Kidney (tissue), 14 donors: ENCODE measurements around the gene OR2W3. TPM values are rescaled to one million over a fixed set of nuclear protein-coding genes. Genes with fewer than 3 reads are reported as not detected.

Source experiments
- DNase-seq, 5 donors: peaks; one replicate each; pipeline ENCODE4 v3.0.0-alpha.2; 2013 to 2020
- FAIRE-seq: peaks from 2 replicates; lab custom pipeline; 2012; peaks lifted over from hg19 to GRCh38; lab: Jason Lieb, UNC
- H3K27ac ChIP-seq, 2 donors: one replicate each; pipeline ENCODE4 v1.7.0; 2013; ENCODE audit warnings: low read depth in 2 of 2, low read length in 2 of 2, inconsistent platforms in 1 of 2
- H3K27me3 ChIP-seq: one replicate; pipeline ENCODE4 v1.7.1; 2013; ENCODE audit warnings: low read length, inconsistent platforms; ENCODE audit not compliant: control insufficient read depth, insufficient read depth
- H3K36me3 ChIP-seq, 3 donors: one replicate each; pipeline versions ENCODE4 v1.7.0 to v1.7.1; 2013; ENCODE audit warnings: low read length in 3 of 3, control low read depth in 1 of 3, inconsistent platforms in 1 of 3; ENCODE audit not compliant: insufficient read depth in 3 of 3, control insufficient read depth in 2 of 3
- H3K4me1 ChIP-seq, 3 donors: one replicate each; pipeline versions ENCODE4 v1.7.0 to v1.7.1; 2013; ENCODE audit warnings: low read length in 3 of 3, inconsistent platforms in 1 of 3, low read depth in 1 of 3; ENCODE audit not compliant: control insufficient read depth in 2 of 3, insufficient read depth in 2 of 3
- H3K4me3 ChIP-seq, 3 donors: one replicate each; pipeline versions ENCODE4 v1.7.0 to v1.8.1; 2013; ENCODE audit warnings: low read length in 3 of 3, control low read depth in 1 of 3, inconsistent platforms in 1 of 3
- H3K9ac ChIP-seq, 3 donors: one replicate each; pipeline versions ENCODE4 v1.7.0 to v1.7.1; 2013; ENCODE audit warnings: low read length in 3 of 3, control low read depth in 1 of 3, inconsistent platforms in 1 of 3
- H3K9me3 ChIP-seq, 3 donors: one replicate each; pipeline versions ENCODE4 v1.7.0 to v1.7.1; 2013; ENCODE audit warnings: low read length in 3 of 3, control low read depth in 1 of 3, inconsistent platforms in 1 of 3; ENCODE audit not compliant: control insufficient read depth in 2 of 3, insufficient read depth in 1 of 3
- intact Hi-C: fragments of 100-400 bp; cut with DNase I; formaldehyde crosslinking; loops from one replicate; pipeline ENCODE4 v1.11.1; 2022
- polyA plus RNA-seq: library from polyadenylated mRNA; stranded (reverse); fragments of 350-450 nt; fragmentation: Illumina TruSeq; extraction: RNeasy Lipid Tissue Mini Kit (QIAGEN cat#74804); gene quantifications from one replicate; pipeline ENCODE4 v1.2.3, GENCODE V29; 2014; ENCODE audit warnings: low read depth, low replicate concordance; ENCODE audit not compliant: insufficient read depth
- total RNA-seq: library from RNA; stranded (reverse); fragmentation: NEBNext Ultra II Directional; extraction: Animal tissue kit (Norgen Biotek cat#: 25700); gene quantifications from one replicate; pipeline ENCODE4 v1.2.1, GENCODE V29; 2021
- TF ChIP-seq, protein P1 (sequence below): IDR thresholded peaks from 3 replicates; pipeline ENCODE4 v1.5.1; 2012; ENCODE audit warnings: mild to moderate bottlenecking, moderate library complexity, borderline replicate concordance; ENCODE audit not compliant: insufficient read depth; ENCODE audit errors: extremely low read depth
- donor health status: control.
- donor health status: control.
- donor health status: control.
- donor health status: control.
- donor health status: control.
- donor health status: DM: yes; HTN: yes; CAD: no.
- donor health status: Normal renal cell carcinoma (clear cell type).

OR2W3 gene
- total and polyA plus RNA-seq, 2 donors from 2014 or later = not detected

DNA sequence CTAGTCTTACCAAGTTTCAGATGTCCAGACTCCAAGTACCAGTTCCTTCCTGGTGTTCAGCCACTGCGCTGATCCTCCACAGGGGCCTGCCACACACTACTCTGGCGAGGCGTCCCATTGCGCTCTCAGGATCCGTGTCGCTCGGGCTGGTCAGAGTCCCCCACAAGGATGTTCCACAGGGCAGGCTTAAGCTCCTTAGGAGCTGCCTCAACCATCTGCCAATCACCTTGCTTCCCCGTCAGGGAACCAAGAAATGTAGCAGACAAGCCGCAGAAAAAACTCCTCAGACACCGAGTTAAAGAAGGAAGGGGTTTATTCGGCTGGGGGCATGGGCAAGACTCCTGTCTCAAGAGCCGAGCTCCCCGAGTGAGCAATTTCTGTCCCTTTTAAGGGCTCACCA lies 9.8 kb downstream of the OR2W3 start:
- DNase-seq = no peak
- no peak for FAIRE-seq
- no peaks in the 10 kb centered on the region for H3K36me3 ChIP-seq
- no peak overlapping the region for H3K9ac ChIP-seq
- intact Hi-C loops = no loop called here
- no peaks in the 10 kb centered on the region for H3K4me1 ChIP-seq
- no peak overlapping the region for H3K4me3 ChIP-seq
- H3K27me3 ChIP-seq = no peaks in the 10 kb centered on the region
- H3K27ac ChIP-seq = no peak overlapping the region
- H3K9me3 ChIP-seq = peaks cover 0 to 2% (median 0%) of the 10 kb centered on the region in 3 donors
- TF ChIP-seq, protein P1, sequence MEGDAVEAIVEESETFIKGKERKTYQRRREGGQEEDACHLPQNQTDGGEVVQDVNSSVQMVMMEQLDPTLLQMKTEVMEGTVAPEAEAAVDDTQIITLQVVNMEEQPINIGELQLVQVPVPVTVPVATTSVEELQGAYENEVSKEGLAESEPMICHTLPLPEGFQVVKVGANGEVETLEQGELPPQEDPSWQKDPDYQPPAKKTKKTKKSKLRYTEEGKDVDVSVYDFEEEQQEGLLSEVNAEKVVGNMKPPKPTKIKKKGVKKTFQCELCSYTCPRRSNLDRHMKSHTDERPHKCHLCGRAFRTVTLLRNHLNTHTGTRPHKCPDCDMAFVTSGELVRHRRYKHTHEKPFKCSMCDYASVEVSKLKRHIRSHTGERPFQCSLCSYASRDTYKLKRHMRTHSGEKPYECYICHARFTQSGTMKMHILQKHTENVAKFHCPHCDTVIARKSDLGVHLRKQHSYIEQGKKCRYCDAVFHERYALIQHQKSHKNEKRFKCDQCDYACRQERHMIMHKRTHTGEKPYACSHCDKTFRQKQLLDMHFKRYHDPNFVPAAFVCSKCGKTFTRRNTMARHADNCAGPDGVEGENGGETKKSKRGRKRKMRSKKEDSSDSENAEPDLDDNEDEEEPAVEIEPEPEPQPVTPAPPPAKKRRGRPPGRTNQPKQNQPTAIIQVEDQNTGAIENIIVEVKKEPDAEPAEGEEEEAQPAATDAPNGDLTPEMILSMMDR = no peak

GRCh38 chr1:247905910-247906503 lies 10.6 kb downstream of the OR2W3 start:
- TF ChIP-seq, protein P1 = no peak
- peak overlapping the region in 1 of 3 donors; percentile 21 for H3K4me3 ChIP-seq
- H3K27me3 ChIP-seq = no peaks in the 10 kb centered on the region
- no peak for FAIRE-seq
- no peaks in the 10 kb centered on the region for H3K36me3 ChIP-seq
- peaks cover 0 to 2% (median 0%) of the 10 kb centered on the region in 3 donors for H3K9me3 ChIP-seq
- DNase-seq = no peak
- H3K9ac ChIP-seq = no peak overlapping the region
- H3K27ac ChIP-seq = no peak overlapping the region
- no peaks in the 10 kb centered on the region for H3K4me1 ChIP-seq
- intact Hi-C loops = no loop called here

GRCh38 chr1:247906504-247907047 lies 11.2 kb downstream of the OR2W3 start:
- H3K9ac ChIP-seq = no peak overlapping the region
- intact Hi-C loops = no loop called here
- peak in 1 of 5 donors; percentile 3 for DNase-seq
- H3K4me3 ChIP-seq = peak overlapping the region in 1 of 3 donors; percentile 21
- H3K4me1 ChIP-seq = no peaks in the 10 kb centered on the region
- H3K9me3 ChIP-seq = peaks cover 0 to 2% (median 0%) of the 10 kb centered on the region in 3 donors
- TF ChIP-seq, protein P1 = no peak
- H3K36me3 ChIP-seq = no peaks in the 10 kb centered on the region
- FAIRE-seq = no peak
- no peak overlapping the region for H3K27ac ChIP-seq
- no peaks in the 10 kb centered on the region for H3K27me3 ChIP-seq
